ENCODE measurements around the gene NKX3-2. TPM values are rescaled to one million over a fixed set of nuclear protein-coding genes. Genes with fewer than 3 reads are reported as not detected.

Gene NKX3-2
- total and polyA plus RNA-seq, 10 of the 15 experiments (the other 5 are each of a cell fraction or from before 2014, with no cell fraction given) = not detected

DNA sequence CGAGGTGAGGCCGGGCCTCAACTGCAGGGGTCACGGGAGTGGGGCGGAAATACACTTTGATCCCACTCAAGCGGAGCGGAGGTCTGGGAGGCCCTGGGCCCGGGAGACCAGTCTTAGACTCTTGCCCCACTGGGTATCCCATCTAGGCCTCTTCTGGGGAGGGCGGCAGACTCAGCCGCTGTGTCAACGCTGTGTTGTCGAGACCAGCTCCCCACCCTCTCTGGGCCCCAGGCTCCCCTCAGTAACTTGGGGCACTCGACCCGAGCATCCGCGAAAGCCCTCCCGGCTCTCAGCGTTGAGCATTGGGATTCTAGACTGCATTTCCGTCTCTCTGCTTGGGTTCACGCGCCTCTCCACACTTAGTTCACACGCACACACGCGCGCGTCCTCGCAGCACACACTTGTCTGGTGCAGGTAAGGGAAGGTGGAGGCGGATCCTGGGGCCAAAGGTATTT is 1.7 kb downstream of the NKX3-2 start (continued):
- TF ChIP-seq, protein P1, sequence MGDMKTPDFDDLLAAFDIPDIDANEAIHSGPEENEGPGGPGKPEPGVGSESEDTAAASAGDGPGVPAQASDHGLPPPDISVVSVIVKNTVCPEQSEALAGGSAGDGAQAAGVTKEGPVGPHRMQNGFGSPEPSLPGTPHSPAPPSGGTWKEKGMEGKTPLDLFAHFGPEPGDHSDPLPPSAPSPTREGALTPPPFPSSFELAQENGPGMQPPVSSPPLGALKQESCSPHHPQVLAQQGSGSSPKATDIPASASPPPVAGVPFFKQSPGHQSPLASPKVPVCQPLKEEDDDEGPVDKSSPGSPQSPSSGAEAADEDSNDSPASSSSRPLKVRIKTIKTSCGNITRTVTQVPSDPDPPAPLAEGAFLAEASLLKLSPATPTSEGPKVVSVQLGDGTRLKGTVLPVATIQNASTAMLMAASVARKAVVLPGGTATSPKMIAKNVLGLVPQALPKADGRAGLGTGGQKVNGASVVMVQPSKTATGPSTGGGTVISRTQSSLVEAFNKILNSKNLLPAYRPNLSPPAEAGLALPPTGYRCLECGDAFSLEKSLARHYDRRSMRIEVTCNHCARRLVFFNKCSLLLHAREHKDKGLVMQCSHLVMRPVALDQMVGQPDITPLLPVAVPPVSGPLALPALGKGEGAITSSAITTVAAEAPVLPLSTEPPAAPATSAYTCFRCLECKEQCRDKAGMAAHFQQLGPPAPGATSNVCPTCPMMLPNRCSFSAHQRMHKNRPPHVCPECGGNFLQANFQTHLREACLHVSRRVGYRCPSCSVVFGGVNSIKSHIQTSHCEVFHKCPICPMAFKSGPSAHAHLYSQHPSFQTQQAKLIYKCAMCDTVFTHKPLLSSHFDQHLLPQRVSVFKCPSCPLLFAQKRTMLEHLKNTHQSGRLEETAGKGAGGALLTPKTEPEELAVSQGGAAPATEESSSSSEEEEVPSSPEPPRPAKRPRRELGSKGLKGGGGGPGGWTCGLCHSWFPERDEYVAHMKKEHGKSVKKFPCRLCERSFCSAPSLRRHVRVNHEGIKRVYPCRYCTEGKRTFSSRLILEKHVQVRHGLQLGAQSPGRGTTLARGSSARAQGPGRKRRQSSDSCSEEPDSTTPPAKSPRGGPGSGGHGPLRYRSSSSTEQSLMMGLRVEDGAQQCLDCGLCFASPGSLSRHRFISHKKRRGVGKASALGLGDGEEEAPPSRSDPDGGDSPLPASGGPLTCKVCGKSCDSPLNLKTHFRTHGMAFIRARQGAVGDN (IDR thresholded peaks at IDR 0.05) = no peak
- TF ChIP-seq CHD2 (IDR thresholded peaks at IDR 0.05; ENCODE audit: borderline replicate concordance, low read depth, low read length) = no peak
- TF ChIP-seq CEBPZ (IDR thresholded peaks at IDR 0.05; ENCODE audit: low read depth, low read length) = no peak
- TF ChIP-seq PAX8 (IDR thresholded peaks at IDR 0.05) = no peak
- no peak for TF ChIP-seq JUND (IDR thresholded peaks at IDR 0.05; ENCODE audit: low read depth, low read length)
- TF ChIP-seq TAF1 (IDR thresholded peaks at IDR 0.05; ENCODE audit: borderline replicate concordance, low read depth, low read length) = no peak
- no peak for TF ChIP-seq ZNF207 (IDR thresholded peaks at IDR 0.05; ENCODE audit: borderline replicate concordance)
- TF ChIP-seq RUNX3 (IDR thresholded peaks at IDR 0.05; ENCODE audit: low read length) = no peak
- no peak for TF ChIP-seq ATF3 (IDR thresholded peaks at IDR 0.05; ENCODE audit: borderline replicate concordance, extremely low read depth, low read depth, low read length)
- TF ChIP-seq, protein P2, sequence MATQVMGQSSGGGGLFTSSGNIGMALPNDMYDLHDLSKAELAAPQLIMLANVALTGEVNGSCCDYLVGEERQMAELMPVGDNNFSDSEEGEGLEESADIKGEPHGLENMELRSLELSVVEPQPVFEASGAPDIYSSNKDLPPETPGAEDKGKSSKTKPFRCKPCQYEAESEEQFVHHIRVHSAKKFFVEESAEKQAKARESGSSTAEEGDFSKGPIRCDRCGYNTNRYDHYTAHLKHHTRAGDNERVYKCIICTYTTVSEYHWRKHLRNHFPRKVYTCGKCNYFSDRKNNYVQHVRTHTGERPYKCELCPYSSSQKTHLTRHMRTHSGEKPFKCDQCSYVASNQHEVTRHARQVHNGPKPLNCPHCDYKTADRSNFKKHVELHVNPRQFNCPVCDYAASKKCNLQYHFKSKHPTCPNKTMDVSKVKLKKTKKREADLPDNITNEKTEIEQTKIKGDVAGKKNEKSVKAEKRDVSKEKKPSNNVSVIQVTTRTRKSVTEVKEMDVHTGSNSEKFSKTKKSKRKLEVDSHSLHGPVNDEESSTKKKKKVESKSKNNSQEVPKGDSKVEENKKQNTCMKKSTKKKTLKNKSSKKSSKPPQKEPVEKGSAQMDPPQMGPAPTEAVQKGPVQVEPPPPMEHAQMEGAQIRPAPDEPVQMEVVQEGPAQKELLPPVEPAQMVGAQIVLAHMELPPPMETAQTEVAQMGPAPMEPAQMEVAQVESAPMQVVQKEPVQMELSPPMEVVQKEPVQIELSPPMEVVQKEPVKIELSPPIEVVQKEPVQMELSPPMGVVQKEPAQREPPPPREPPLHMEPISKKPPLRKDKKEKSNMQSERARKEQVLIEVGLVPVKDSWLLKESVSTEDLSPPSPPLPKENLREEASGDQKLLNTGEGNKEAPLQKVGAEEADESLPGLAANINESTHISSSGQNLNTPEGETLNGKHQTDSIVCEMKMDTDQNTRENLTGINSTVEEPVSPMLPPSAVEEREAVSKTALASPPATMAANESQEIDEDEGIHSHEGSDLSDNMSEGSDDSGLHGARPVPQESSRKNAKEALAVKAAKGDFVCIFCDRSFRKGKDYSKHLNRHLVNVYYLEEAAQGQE (IDR thresholded peaks at IDR 0.05; ENCODE audit: low read depth, low read length) = no peak
- TF ChIP-seq YY1 (IDR thresholded peaks at IDR 0.05; ENCODE audit: low read depth, low read length) = no peak
- no peak for TF ChIP-seq RAD21 (IDR thresholded peaks at IDR 0.05; ENCODE audit: insufficient read depth, low read depth, low read length)
- no peak for TF ChIP-seq KLF5 (IDR thresholded peaks at IDR 0.05; ENCODE audit: partially characterized antibody)
- TF ChIP-seq ATF2 (IDR thresholded peaks at IDR 0.05; ENCODE audit: low read length) = no peak
- TF ChIP-seq PAX5 (IDR thresholded peaks at IDR 0.05; ENCODE audit: borderline replicate concordance, low read depth, low read length) = no peak
